Urothelium cell line (cell line): Measurements from ENCODE around the gene ARHGDIG.

ENCODE experiments used
- DNase-seq: peaks from one replicate; pipeline ENCODE4 v3.0.0; 2011; ENCODE audit warnings: low spot score, mixed read lengths
- FAIRE-seq: peaks from 2 replicates; lab custom pipeline; 2011; peaks lifted over from hg19 to GRCh38; lab: Jason Lieb, UNC

The ARHGDIG gene

DNA sequence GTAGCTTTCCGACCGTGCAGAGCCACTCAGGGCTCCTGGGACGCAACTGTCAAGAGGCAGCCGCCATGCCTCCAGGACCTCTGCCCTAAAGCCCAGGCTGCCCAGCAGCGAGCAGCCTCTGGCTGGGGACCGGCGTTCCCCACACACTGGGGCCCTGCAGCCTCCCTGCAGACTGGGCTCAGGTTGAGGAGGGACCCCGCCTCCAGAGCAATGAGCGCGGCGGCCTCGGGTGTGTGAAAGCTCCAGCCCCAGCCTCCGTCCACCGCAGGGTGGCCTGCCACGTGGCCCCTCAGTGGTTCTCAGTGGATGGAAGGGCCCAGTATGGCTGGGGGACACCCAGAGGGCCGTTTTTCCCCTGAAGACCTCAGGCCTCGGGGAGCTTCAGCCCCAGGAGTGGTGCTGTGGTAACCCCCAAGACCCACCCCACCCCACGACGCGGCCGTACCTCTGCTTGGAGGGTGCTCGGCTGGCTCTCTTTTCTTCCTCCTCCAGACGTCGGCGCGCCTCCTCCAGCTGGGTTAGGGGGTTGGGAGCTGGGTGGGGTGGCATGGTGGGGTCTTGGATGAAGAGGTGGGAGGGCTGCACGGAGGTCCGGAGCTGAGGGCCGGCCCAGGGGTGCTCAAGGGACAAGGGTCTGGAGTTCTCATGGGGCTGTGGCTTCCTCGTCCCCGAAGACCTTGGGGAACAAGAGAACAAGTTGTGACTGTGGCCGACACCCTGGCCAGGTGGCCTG lies 12.8 kb downstream of the ARHGDIG start:
- DNase-seq (no peak), FAIRE-seq (no peak)

DNA sequence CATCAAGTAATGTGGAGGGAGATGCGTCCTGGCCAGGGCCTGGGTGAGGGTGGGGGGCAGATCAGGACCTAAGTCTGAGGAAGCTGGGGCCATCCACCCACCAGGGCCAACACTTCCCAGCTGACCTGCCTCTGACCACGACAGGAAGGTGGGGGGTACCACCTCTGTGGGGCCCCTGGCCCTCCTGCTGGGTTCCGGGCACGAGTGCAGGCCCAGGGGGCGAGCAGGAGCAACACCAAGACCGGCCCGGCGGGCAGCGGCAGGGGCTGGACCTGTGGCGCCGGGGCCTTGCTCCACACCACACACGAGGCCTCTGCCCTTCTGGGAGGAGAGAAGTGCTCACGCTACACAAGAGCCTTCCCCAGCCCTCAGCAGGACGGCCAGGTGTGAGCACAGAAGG lies 15.9 kb downstream of the ARHGDIG start:
- FAIRE-seq (no peak), DNase-seq (no peak)

DNA sequence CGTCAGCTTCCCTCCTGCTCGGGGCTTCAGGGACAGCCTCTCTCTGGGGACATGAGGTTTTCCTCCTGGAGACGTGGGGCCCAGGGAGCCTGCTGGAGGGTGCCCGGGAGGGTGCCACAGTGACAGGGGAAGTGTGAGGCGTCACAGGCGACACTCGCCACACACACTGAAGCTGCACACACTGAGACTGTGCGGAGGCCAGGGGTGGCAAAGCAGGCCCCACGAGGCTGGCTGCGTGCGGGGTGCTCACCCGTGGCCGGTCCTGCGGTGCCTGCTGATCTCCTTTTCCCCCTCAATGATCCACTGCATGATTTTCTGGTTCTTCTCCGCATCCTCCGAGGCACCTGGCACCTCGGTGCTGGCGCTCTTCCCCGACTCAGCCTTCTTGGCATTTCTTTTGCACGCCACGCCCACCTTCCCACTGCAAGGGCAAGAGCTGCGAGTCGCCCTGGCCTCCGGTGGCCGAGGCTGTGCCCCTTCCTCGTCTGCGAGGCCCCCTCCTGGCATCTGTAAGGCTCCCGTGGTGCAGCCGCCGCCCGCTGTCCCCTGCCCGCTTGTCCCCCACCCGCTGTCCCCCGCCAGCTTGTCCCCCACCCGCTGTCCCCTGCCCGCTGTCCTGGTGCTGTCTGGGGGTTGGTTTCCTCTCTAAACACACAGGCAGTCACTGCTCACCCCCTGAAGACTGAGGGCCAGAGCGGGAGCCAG lies 16.6 kb downstream of the ARHGDIG start:
- no peak for DNase-seq
- FAIRE-seq: no peak

DNA sequence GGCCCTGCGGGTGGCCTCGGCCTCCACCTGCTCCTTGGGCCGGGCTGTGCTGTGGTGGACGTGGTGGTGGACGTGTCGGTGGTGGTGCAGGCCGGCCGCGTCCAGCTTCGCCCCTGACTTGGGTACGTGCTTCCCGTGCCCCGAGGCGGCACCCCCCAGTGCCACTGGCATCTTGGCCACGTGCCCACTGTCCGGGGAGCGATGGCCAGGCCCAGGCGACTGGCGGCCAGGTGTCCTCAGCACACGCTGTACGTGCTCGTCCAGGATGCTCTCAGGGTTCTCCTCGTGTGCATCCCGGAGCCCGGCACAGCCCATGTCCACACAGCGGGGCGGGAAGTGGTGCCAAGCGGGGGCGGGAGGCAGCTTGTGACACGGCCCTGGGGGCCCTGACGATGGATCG lies 17.4 kb downstream of the ARHGDIG start:
- FAIRE-seq (no peak), DNase-seq (no peak)

DNA sequence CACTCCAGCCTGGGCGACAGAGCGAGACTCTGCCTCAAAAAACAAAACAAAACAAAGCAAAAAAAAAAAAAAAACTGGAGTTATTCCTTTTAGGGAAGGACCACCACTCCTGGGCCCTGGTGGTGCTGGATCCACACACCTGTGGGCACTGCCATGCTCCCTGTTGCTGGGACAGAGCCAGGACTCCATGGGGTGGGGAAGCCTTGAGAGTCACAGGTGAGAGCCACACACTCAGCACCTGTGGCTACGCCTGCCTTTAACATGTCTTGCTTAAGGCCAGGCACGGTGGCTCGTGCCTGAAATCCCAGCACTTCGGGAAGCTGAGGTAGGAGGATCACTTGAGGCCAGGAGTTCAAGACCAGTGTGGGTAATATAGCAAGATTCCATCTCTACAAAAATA lies 20.8 kb downstream of the ARHGDIG start:
- no peak for FAIRE-seq
- DNase-seq: no peak

DNA sequence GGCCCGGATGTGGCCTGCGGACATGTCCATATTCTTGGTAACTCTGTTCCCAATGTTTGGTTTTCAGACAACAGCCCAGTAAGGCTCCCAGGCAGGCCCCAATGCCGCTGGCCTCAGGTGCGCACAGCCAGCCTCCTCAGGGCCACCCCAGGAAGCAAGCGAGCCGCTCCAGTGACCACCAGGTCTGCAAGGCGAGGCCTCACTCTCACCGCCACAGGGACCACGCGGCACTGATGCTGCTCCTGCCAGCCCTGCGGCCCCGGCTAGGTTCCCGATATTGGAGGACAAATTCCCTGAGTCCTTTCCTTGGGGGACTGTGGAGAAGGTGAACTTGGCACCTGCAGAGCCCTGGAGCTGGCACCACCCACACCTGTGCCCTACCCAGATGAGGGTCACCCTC lies 21.6 kb downstream of the ARHGDIG start:
- DNase-seq (no peak), FAIRE-seq (no peak)

DNA sequence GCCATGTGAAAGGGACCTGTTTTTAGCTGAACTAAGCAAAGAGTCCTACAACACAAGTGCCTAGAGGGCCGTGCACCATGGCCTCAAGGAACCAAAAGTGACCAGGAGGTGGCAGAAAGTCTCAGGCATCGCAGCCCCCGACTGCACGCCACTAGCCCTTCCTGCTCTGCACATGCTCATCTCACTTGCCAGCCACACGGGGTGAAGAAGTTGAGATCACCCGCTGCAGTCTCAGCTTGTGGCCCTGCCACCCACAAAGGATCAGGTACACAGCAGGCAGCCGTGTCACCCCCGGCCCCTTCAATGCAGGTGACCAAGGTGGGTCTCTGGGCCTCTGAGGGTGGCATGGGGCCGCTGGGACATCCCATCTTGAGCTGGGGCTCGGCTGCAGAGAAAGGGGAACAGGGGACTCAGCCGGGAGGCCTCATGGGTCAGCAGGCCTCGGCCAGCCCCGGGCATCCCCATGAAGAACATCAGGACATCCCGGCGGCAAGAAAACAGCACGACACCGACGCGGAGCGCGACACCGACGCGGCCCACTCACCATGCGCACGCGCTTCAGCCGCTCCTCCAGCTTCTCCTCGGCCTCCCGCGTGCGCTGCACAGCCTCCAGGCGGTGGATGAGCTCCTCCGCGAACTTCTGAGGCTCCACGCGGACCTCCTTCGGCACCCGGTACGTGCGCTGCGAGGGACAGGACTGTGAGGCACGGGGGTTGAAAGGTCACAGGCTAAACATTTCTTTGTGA lies 23.5 kb downstream of the ARHGDIG start:
- DNase-seq (no peak), FAIRE-seq (no peak)

DNA sequence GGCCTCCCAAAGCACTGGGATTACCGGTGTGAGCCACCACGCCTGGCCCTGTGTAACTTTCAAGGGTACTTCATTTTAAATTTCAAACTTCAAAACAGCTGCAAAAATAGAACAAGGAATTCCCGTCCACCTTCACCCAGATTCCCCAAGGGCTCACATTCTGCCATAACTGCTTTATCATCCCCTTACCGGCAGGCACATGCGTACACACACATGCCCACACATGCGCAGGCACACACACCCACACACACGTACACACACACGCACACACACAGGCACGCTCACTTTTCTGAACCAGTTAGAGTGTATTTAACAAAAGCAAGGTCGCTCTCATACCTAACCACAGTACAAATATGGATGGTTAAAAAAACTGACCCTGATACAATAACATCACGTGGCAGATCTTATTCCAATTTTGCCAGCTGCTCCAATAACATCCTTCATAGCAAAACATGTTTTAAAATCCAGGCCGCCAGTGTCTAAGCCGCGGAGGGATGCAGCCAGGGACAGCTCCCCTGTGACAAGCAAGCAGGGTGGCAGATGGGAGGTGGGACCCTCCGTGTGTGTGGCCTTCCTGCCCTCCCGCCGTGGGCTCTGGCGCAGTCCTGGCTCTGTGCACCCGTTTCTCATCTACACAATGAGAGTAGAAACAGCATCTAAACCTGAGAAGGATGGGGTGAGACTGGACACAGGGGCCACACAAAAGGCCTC lies 25.7 kb downstream of the ARHGDIG start:
- FAIRE-seq (no peak), DNase-seq (no peak)

DNA sequence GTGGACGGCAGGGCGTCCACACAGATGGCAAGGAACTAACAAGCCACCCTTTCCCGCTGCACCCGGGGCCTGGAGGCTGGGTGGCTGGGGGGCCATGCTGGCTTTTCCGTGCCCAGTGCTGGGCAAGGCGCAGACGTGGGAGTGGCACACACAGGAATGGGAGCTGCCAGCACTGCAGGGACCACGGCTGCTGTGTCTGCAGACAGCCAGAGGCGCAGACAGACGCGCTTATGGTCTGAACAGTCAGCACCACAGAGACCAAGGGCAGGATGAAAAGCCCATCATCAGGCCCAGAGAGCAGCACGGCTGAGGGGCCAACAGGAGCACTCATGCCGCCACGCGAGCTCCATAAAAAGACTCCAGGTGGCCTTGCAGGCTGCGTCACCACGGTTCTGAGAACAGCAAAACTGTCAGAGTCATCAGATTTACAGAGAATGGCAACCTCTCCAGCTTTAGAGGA lies 26.6 kb downstream of the ARHGDIG start:
- FAIRE-seq (no peak), DNase-seq (no peak)

DNA sequence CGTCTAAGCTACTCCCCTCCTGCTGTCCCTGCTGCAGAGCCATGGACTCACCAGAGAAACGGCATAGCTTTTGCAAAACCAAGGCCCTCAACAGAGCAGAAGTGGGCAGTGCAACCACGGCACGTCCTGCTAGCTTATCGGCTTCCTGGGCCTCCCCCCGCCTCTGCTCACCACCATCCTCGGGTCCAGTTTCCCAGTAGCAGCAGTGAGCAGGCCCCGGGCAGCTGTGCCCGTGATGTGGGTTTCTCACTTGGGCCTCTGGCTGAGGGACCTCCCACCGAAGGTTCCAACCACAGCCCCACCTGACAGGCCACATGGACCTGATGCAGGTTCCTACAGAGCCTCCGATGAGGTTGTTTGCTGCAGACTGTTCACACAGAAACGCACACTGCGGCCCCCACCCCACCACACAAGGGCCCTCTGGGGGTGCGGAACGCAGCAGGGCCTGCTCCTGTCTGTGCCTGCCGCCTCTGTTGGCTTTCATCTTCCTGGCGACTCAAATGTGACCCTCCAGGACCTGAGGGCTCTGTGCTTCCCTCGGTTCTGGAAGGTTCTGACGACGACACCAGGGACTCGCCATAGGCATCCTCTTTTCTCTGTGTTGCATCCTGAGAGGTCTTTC lies 27.4 kb downstream of the ARHGDIG start:
- FAIRE-seq: no peak

DNA sequence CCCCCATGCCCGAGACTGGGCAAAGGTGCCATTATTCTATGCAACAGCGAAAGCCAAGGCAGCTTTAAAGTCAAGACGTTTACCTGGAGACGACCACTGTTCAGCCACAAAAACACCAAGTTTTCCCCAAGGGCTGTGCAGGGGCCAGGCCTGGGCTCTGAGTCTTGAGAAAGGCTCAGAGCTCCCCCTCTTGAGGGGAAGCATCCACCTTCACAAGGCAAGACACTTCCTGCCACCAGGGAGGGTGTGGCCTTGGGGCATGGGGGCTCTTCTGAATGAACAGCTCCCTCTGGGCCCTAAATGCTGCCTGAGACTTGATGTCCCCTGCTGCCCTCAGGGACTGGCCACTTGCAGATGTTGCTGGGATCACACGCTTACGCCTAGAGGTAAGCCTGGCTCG lies 29.1 kb downstream of the ARHGDIG start:
- no peak for FAIRE-seq
- DNase-seq: no peak

More for the DNA sequence above, 27.4 kb downstream of the ARHGDIG start:
- no peak for DNase-seq

DNA sequence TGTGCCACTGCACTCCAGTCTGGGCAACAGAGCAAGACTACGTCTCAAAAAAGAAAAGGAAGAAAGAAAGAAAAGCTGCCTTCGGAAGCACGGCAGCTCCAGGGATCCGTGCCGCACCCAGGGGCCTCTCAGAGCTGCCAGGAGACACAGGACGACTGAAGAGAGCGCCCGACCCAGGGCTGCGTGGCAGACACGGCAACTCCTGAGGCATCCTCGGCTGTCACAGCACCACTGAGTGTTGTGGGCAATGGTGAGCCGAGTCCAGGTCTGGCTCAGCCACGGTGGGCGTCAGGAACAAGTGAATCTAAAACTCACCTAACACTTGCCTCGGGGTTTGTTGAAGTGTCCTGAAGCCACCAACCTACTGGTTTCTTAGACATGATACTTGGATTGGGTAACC lies 31.3 kb downstream of the ARHGDIG start:
- FAIRE-seq: no peak
- no peak for DNase-seq

DNA sequence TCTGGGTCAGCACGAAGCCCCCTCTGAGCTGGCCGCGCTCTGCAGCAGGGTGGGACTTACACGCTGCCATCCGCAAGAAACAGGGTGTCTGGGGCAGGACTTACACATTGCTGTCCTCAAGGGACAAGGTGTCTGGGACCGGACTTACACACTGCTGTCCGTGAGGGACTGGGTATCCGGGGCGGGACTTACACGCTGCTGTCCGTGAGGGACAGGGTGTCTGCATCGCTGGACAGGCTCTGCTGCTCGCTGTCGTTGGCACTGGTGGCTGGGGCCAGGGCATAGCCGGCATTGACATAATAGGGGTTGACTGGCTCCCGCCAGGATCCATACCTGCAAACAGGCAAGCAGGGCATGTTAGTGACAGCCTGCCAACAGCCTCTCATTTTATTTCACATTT lies 34.0 kb downstream of the ARHGDIG start:
- no peak for FAIRE-seq
- DNase-seq: no peak

DNA sequence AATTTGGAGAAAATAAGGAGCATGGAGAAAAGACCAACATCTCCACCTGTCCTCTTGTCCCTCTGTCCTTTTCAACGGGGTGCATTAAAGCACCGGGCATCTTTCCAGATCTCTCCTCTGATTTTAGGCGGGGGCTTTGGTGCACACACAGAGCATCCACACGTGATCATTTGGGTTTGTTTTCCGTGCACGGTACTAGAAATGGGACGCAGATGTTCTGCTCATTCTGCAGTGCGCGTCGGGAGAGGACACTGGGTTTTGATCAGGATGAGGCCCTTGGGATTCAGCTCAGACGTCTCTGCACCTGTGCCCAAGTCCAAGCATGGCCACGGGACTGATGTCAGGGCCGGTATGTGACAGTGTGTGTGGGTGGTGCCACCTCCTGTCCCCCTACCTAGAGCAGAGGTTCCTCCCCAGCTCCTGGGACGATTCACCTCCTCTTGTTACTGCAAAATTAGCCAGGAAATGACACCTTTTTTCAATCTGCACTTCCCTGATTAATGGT lies 34.5 kb downstream of the ARHGDIG start:
- no peak for DNase-seq
- FAIRE-seq: no peak

DNA sequence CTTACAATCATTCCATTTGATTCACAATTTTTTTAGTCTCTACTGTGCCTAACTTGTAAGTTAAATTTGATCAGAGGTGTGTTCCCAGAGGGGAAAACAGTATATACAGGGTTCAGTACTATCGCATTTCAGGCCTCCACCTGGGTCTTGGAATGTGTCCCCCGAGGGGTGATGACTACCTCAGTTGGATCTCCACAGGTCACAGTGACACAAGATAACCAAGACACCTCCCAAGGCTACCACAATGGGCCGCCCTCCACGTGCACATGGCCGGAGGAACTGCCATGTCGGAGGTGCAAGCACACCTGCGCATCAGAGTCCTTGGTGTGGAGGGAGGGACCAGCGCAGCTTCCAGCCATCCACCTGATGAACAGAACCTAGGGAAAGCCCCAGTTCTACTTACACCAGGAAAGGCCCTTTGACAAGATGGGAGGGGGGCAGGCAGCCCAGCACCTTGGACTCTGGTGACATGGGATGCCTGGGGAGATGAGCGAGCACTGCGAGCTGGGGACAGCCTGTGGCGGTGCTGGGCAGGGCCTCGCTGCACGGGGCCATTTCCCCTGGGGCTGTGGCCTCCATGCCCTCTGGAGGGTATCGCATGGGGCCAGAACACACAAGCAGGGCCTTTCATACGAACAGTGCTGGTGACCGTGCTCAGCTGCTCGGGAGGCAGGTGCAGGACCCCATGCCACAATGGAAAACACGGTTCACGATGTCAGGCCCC lies 36.5 kb downstream of the ARHGDIG start:
- FAIRE-seq (no peak), DNase-seq (no peak)

DNA sequence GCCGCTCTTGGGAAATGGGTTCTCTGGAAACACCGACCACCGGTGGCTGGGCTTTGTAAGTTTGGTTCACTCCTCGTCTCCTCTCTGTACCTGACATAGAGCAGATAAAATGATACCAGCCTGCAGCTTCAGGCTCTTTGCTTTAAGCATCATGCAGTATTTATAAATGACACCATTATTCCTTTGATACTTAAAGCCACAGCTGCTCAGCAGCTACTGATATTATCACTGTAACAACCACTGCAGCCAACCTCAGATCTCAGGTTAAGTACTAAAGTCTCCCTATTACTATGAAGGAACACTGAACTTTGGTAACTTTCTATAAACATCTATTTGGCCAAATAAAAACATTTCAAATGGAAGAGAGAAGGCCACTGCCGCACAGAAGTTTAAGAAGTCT lies 37.2 kb downstream of the ARHGDIG start:
- no peak for DNase-seq
- FAIRE-seq: no peak

DNA sequence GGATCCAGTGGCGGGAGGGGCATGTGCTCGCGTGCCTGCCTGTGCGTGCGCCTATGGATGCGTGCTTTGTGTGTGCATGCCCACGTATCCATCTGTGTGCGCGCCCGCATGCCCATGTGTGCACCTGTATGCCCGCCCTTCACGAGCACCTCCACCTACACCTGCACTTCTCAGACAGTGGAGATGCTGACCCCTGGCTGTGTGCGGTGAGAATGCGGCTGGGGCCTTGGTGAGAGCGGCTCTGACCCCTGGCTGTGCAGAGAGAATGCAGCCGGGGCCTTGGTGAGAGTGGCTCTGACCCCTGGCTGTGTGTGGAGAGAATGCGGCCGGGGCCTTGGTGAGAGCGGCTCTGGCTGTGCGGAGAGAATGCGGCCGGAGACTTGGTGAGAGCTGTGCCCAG lies 38.2 kb downstream of the ARHGDIG start:
- DNase-seq: no peak
- FAIRE-seq: no peak

DNA sequence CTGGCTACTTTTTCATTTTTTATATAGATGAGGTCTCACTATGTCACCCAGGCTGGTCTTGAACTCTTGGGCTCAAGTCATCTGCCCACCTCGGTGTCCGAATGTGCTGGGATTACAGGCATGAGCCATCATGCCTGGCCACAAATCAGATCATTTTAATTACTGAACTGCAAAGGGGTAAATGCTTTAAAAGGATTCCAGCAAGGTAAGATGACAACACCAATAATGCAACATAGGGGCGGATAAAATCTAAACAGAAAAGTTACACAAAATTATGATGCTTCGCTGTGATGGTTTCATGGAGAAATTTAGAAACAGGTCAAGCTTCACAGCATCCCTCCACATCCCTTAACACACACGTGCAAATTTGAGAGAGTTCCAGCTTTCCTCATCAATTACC lies 39.8 kb downstream of the ARHGDIG start:
- no peak for FAIRE-seq
- DNase-seq: no peak

DNA sequence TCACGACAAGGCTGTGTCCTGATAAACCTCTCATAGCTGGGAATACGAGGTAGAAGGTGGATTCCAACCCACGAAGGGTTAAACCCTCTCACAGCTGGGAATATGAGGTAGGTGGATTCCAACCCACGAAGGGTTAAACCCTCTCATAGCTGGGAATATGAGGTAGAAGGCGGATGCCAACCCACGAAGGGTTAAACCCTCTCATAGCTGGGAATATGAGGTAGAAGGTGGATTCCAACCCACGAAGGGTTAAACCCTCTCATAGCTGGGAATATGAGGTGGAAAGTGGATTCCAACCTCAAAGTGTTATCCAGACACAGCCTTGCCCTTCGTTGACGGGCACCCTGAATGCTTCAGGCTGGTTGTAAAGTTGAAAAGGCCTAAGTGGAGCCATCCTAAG lies 41.1 kb downstream of the ARHGDIG start:
- FAIRE-seq (no peak), DNase-seq (no peak)
